Activated naive CD4-positive, alpha-beta T cell treated with anti-CD3 and anti-CD28 coated beads, Interleukin-2, amount 50 U/mL, for 72 hours (primary cell): ENCODE data around the gene VAMP7. TPM values are rescaled to one million over a fixed set of nuclear protein-coding genes. Genes with fewer than 3 reads are reported as not detected.
"Not testable (repeated sequence)": the region's sequence is repeated elsewhere in the genome, so short reads cannot be mapped to it uniquely, and the experiment has no call there.

Experiments used
- ATAC-seq, 2 donors: fragments of 150-1000 bp; cut with Tn5 transposase; 2 replicates each; pipeline ENCODE4 v1.10.0; 2021; ENCODE audit warnings: mild to moderate bottlenecking in 2 of 2, moderate library complexity in 2 of 2
- DNase-seq, 2 donors: peaks; one replicate each; pipeline ENCODE4 v3.0.0; 2021 to 2022; ENCODE audit warnings: low spot score in 2 of 2
- H3K27ac Mint-ChIP-seq, 2 donors: one replicate each; pipeline ENCODE4 v1.8.0; 2022; ENCODE audit warnings: mild to moderate bottlenecking in 2 of 2, mixed read lengths in 2 of 2
- H3K36me3 Mint-ChIP-seq, 2 donors: one replicate each; pipeline ENCODE4 v1.8.0; 2022; ENCODE audit warnings: mixed read lengths in 2 of 2
- H3K9me3 Mint-ChIP-seq, 2 donors: one replicate each; pipeline ENCODE4 v1.8.0; 2022; ENCODE audit warnings: mixed read lengths in 2 of 2
- total RNA-seq, 2 donors: library from RNA; stranded (reverse); gene quantifications; one replicate each; pipeline ENCODE4 v1.2.3, GENCODE V29; 2022

VAMP7 gene
- total RNA-seq, 2 donors from 2014 or later = 34.7 to 41.2 TPM

- peaks cover 4 to 5% of the 10 kb centered on the region in 2 donors for H3K36me3 Mint-ChIP-seq
- peaks cover 0 to 3% of the 10 kb centered on the region in 2 donors for H3K9me3 Mint-ChIP-seq
- ATAC-seq (no peak), DNase-seq (no peak)
- H3K27ac Mint-ChIP-seq = no peak overlapping the region
Observed at GRCh38 chrX:155889328-155889727, 8.2 kb downstream of the VAMP7 start.

DNA sequence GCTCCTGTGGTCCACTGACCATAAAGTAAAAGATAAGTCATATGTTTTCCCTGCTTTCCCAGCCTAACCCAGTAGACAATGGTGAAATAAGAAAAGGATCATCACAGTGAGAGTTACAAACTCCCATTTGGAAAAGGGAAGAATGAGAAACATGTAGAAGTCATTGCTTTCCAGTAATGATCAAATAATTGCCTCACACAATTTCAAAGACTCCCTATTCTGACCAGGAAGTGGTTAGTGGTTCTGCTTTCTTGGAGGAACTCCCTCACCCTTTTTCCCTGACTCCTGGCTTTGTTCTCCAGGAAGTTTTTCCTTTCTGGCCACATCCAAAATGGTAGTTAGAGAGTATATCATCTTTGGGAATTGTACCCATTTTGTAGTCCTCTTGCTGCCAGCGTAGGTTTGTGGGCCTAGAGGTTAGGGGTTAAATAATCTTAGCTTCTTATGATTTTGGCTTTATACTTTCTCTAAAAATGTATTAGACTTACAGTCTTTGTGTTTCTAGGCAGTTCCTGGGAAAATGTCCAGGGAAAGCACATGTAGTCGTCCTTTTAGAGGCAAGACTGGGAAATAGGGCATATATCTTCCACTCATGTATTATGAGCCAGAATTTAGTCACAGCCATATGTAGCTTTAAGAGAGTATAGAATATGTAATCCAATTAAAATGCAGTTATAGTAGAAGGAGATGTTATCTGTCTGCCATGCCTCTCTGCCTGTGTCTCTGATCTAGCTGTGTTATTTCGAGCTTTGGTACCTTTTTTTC lies 10.5 kb downstream of the VAMP7 start:
- Mint-ChIP-seq H3K36me3 (peaks cover 5 to 14% of the 10 kb centered on the region in 2 donors), H3K27ac (no peak overlapping the region), H3K9me3 (peaks cover 0 to 3% of the 10 kb centered on the region in 2 donors)
- no peak for DNase-seq
- no peak for ATAC-seq

DNA sequence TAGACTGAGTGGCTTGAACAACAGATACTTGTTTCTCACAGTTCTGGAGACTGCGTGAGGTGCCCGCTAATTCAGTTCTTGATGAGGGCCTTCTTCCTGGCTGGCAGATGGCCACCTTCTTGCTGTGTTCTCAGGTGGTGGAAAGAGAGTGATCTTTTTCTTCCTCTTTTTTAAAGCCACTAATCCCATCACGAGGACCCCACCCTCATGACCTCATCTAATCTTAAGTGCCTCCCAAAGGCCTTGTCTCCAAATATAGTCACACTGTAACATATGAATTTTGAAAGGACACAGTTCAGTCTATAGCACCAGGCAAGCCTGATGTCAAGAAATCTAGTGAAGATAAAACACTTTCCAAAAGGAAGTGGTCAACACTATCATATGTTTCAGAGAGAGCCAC lies 12.4 kb downstream of the VAMP7 start:
- ATAC-seq (no peak), DNase-seq (no peak)
- H3K36me3 Mint-ChIP-seq = peaks cover 5 to 14% of the 10 kb centered on the region in 2 donors
- H3K27ac Mint-ChIP-seq = no peak overlapping the region
- peaks cover 0 to 3% of the 10 kb centered on the region in 2 donors for H3K9me3 Mint-ChIP-seq

DNA sequence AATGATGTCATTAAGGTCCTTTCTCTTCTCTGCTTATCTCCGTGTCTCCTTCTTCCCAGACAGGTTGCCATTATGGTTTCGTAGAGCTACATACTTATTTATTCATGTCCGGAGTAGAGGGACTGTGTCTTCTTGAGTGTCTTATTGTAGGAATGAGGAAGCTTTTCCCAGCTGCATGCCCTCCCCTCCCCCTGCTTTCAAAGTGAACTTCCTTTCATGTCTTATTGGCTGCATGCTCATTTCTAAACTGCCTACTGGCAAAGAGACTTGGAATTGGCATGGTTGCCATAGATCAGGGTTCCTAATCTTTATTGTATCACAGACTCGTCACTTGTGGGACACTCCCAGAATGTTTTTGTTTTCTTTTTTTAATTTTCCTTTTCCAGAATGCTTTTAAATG lies 15.4 kb downstream of the VAMP7 start:
- DNase-seq (no peak), ATAC-seq (no peak)
- Mint-ChIP-seq H3K36me3 (peaks cover 9% of the 10 kb centered on the region in 2 donors), H3K27ac (no peak overlapping the region), H3K9me3 (no peaks in the 10 kb centered on the region)

DNA sequence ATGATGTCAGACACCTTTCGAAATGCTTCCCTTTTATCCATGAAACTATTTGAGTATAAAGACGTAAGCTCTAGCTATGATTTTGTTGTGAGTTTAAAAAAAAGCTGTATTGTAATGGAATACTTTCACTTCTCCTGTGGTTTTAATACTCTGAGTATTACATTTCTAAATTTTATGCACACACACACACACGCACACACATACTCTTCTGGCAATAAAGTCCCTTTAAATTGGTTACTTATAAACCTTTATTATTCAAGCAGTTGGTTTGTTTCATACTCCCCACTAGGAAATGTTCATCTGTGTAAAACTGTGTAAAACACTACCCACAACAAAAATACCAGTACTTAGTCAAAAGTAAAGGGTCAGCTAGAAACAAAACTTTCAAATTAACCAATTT lies 18.2 kb downstream of the VAMP7 start:
- no peaks in the 10 kb centered on the region for H3K9me3 Mint-ChIP-seq
- H3K36me3 Mint-ChIP-seq = peaks cover 9 to 15% of the 10 kb centered on the region in 2 donors
- DNase-seq (no peak), ATAC-seq (no peak)
- no peak overlapping the region for H3K27ac Mint-ChIP-seq

DNA sequence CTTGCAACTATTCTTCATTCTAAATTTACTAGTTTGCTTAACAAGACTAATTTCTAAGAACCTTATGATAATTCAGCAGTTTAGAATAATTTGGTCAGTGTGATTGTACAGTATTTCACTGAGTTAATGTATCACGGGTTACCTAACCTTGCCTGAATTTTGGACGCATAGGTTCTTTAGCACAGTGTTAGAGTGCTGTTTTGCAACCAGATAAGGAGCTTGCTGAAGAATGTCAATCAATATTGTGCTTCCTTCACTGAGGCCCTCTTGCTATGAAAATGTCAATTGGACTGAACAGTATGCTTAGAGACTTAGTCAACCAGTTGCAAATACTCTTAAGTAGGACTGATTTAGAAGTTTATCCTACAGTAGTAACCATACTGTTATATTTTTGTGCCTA lies 19.6 kb downstream of the VAMP7 start:
- no peak overlapping the region for H3K27ac Mint-ChIP-seq
- peaks cover 9 to 10% of the 10 kb centered on the region in 2 donors for H3K36me3 Mint-ChIP-seq
- no peaks in the 10 kb centered on the region for H3K9me3 Mint-ChIP-seq
- DNase-seq (no peak), ATAC-seq (no peak)

GRCh38 chrX:155907661-155908060 lies 26.5 kb downstream of the VAMP7 start:
- H3K9me3 Mint-ChIP-seq = peaks cover 18 to 19% of the 10 kb centered on the region in 2 donors
- not testable (repeated sequence) for DNase-seq, H3K27ac Mint-ChIP-seq, ATAC-seq
- peaks cover 46 to 51% of the 10 kb centered on the region in 2 donors for H3K36me3 Mint-ChIP-seq

GRCh38 chrX:155923200-155923599 lies 42.1 kb downstream of the VAMP7 start:
- H3K9me3 Mint-ChIP-seq = peaks cover 5 to 23% of the 10 kb centered on the region in 2 donors
- DNase-seq (no peak), ATAC-seq (no peak)
- no peak overlapping the region for H3K27ac Mint-ChIP-seq
- peaks cover 52 to 57% of the 10 kb centered on the region in 2 donors for H3K36me3 Mint-ChIP-seq

GRCh38 chrX:155930852-155931618 lies 49.9 kb downstream of the VAMP7 start:
- Mint-ChIP-seq H3K9me3 (peaks cover 13 to 32% of the 10 kb centered on the region in 2 donors), H3K36me3 (peaks cover 45 to 72% of the 10 kb centered on the region in 2 donors)
- H3K27ac Mint-ChIP-seq, DNase-seq, ATAC-seq: not testable (repeated sequence)

DNA sequence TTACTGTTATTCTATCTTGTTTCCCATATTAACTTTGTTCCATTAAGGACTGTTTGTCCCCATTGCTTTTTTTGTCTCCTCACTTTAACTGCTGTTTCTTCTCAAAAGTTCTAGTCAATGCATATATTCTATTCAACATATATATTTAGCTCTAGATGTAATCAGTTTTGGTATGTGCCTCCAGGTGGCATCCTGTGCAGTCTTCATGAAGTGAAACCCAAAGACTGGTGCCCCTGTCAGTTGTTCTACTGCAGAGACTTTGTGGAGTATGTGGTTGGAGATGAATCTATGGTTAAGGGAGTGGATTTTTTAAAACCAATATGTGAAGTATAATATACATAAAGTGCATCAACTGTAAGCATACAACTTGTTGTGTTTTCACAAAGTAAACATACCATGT lies 57.0 kb downstream of the VAMP7 start:
- Mint-ChIP-seq H3K27ac (no peak overlapping the region), H3K9me3 (peaks cover 4 to 14% of the 10 kb centered on the region in 2 donors), H3K36me3 (peaks cover 19 to 23% of the 10 kb centered on the region in 2 donors)
- no peak for ATAC-seq
- DNase-seq = no peak

GRCh38 chrX:155949098-155949497 lies 68.0 kb downstream of the VAMP7 start:
- no peaks in the 10 kb centered on the region for H3K9me3 Mint-ChIP-seq
- no peak overlapping the region for H3K27ac Mint-ChIP-seq
- no peak for DNase-seq
- H3K36me3 Mint-ChIP-seq = peaks cover 4 to 7% of the 10 kb centered on the region in 2 donors
- no peak for ATAC-seq

DNA sequence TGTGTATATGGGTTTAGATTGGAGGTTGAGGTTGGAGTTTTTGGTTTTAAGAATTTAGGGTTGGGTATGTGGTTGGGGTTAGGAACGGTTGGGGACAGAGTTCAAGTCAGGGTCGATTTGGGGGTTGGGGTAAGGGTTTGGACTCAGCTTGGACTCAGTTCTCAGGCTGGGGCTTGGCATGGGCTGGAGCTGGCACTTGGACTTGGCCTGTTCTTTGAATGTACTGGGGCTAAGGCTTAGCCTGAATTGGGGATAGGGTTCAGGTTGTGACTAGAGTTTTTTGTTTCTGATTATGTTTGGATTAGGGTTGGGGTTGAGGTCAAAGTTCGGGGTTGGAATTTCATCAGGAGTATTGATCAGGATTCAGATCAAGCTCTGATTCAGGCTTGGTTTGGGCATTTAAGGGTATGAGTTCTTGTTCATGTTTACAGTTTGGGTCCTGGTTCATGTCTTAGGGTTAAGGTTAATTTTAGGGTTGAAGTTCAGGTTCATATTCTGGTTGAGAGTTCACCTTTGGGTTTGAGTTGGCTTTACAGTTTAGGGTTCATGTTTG lies 70.2 kb downstream of the VAMP7 start:
- Mint-ChIP-seq H3K27ac (no peak overlapping the region), H3K9me3 (peaks cover 0 to 6% of the 10 kb centered on the region in 2 donors)

GRCh38 chrX:155953055-155953454 lies 71.9 kb downstream of the VAMP7 start:
- Mint-ChIP-seq H3K36me3 (no peaks in the 10 kb centered on the region), H3K27ac (no peak overlapping the region), H3K9me3 (peaks cover 0 to 6% of the 10 kb centered on the region in 2 donors)
- DNase-seq (no peak), ATAC-seq (no peak)

More for the DNA sequence above, 70.2 kb downstream of the VAMP7 start:
- DNase-seq (no peak), ATAC-seq (no peak)
- no peaks in the 10 kb centered on the region for H3K36me3 Mint-ChIP-seq

- DNase-seq (no peak), ATAC-seq (no peak)
- Mint-ChIP-seq H3K36me3 (no peaks in the 10 kb centered on the region), H3K27ac (no peak overlapping the region), H3K9me3 (peaks cover 0 to 6% of the 10 kb centered on the region in 2 donors)
Observed at GRCh38 chrX:155954793-155955192, 73.6 kb downstream of the VAMP7 start.

DNA sequence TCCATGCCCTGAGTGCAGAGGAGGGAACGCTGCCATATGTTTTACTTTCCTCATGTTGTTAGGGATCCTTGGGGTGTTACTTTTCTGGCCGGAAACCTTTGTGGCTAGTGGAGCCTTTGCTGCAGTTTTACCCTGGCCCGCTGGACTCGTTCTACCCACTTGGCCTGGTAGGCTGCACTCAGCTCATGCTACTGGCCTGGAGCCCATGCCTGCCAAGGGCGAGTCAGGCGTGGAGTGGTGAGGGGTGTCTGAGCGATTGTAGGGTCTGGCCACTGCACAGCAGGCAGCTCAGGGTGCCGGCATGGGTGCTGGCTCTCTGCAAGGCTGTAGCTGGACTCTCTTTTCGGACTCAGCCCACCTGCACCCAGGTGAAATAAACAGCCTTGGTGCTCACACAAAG lies 75.0 kb downstream of the VAMP7 start:
- DNase-seq (no peak), ATAC-seq (no peak)
- no peaks in the 10 kb centered on the region for H3K36me3 Mint-ChIP-seq
- peaks cover 0 to 6% of the 10 kb centered on the region in 2 donors for H3K9me3 Mint-ChIP-seq
- no peak overlapping the region for H3K27ac Mint-ChIP-seq

- DNase-seq (no peak), ATAC-seq (no peak)
- no peak overlapping the region for H3K27ac Mint-ChIP-seq
- H3K36me3 Mint-ChIP-seq = no peaks in the 10 kb centered on the region
- peaks cover 0 to 6% of the 10 kb centered on the region in 2 donors for H3K9me3 Mint-ChIP-seq
Observed at GRCh38 chrX:155956649-155957048, 75.5 kb downstream of the VAMP7 start.

- Mint-ChIP-seq H3K36me3 (no peaks in the 10 kb centered on the region), H3K9me3 (peaks cover 0 to 6% of the 10 kb centered on the region in 2 donors), H3K27ac (peak overlapping the region in 1 of 2 donors; percentile 27)
- DNase-seq (no peak), ATAC-seq (no peak)
Observed at GRCh38 chrX:155957843-155958242, 76.7 kb downstream of the VAMP7 start.
